ENCODE results near the gene ZSCAN1.
"Not testable (repeated sequence)": the region's sequence is repeated elsewhere in the genome, so short reads cannot be mapped to it uniquely, and the experiment has no call there.

The ZSCAN1 gene

DNA sequence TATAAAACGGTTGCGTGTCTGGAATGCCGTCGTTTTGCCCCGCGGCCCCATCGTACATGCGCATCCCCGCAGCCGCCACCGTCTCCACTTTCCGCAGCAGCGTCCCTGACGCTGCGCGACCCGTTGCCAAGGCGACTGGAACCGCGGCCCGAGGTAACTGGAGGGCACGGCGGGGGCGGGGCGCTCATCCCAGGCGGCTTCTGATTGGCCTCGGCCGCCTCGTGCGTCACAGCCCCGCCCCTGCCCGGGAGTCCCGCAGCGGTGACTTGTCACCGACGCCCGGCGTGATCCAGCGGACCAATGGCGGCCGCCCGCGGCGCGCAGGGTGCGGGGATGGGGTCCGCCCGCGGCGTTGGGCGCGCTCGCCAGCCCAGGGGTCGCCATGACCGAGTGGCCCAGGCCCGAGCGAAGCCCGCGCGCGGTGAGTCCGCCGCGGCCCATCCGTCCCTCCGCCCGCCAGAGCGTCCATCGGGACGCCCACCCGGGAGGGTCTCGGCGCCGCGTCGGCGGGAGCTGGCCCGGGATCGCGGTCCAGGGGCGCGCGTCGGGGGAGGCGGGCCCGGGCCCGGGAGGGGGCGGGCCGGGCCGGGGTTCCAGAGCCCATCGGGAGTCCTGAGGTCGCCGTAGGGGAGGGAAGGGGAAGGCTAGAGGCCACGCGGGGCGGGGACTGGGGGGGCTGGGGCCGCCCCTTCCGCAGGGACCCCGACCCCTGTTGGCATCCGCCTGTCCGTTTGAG is at the start of gene ZSCAN1:
TSS of gene ZSCAN1 (plus strand) at position 285 of the 736 bp plus-strand sequence. CDS start 3,812 bp downstream, outside the sequence.
- no peak within 1 kb of the TSS for H3K9ac ChIP-seq (ENCODE audit: low read length in 5 of 5)

DNA sequence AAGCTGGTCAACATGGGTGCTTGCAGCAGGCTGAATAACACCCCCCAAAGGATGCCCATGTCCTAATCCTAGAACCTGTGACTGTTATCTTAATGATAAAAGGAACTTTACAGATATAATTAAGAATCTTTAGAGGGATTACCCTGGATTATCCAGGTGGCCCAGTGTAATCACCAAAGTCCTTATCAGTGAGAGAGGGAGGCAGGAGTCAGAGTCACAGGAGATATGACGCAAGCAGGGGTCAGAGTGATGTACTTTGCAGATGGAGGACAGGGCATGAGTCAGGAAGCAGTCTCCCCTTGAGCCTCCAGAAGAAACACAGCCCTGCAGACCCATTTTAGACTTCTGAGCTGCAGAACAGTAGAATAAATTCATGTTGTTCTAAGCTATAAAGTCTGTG is 41.0 kb upstream of the ZSCAN1 start:
- Histone ChIP-seq H3K27ac (ENCODE audit: low read depth, low read length) (no peak overlapping the region), H3K9me3 (ENCODE audit: control insufficient read depth in 5 of 5, low read length in 5 of 5) (peaks cover 55 to 94% (median 79%) of the 10 kb centered on the region in 5 donors), H3K36me3 (ENCODE audit: control insufficient read depth in 5 of 5, insufficient read depth in 5 of 5, low read length in 5 of 5) (peaks cover 26 to 82% (median 58%) of the 10 kb centered on the region in 5 donors), H3K4me3 (ENCODE audit: low read depth in 1 of 5, low read length in 5 of 5) (peak overlapping the region in 4 of 5 donors; percentile 11 to 60 (median 50)), H3K4me1 (ENCODE audit: control insufficient read depth in 5 of 5, insufficient read depth in 5 of 5, low read length in 5 of 5) (no peaks in the 10 kb centered on the region), H3K27me3 (ENCODE audit: control insufficient read depth in 5 of 5, insufficient read depth in 4 of 5, low read length in 5 of 5) (no peaks in the 10 kb centered on the region), H3K9ac (ENCODE audit: low read length in 5 of 5) (no peak overlapping the region)

More for the DNA sequence above, at the start of gene ZSCAN1:
- Histone ChIP-seq H3K27ac (ENCODE audit: low read depth, low read length) (no peak within 1 kb of the TSS), H3K9me3 (ENCODE audit: control insufficient read depth in 5 of 5, low read length in 5 of 5) (peaks cover 12 to 55% (median 36%) of the 10 kb centered on the region in 5 donors), H3K4me3 (ENCODE audit: low read depth in 1 of 5, low read length in 5 of 5) (peak within 1 kb of the TSS; percentile 11 to 48 (median 40)), H3K4me1 (ENCODE audit: control insufficient read depth in 5 of 5, insufficient read depth in 5 of 5, low read length in 5 of 5) (peaks cover 0 to 3% (median 0%) of the 10 kb centered on the region in 5 donors), H3K36me3 (ENCODE audit: control insufficient read depth in 5 of 5, insufficient read depth in 5 of 5, low read length in 5 of 5) (no peaks in the 10 kb centered on the region), H3K27me3 (ENCODE audit: control insufficient read depth in 5 of 5, insufficient read depth in 4 of 5, low read length in 5 of 5) (peaks cover 0 to 19% (median 14%) of the 10 kb centered on the region in 5 donors)

DNA sequence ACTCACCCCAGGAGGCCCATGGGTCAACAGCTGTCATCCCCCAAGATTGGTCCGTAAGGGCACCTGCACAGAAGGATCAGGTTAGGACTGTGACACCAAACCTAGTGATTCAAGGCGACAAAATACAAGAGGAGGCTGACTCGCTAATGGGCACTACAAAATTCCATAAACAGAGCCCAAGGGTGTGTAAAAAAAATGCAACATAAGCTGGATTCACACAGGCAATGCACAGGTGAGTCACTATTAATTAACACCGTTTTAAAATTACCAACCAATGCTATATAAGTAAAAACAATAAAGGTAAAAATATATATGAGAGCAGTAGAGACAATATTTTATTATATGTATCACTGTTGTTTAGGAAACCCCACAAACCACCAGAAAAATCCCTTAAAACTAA is 33.1 kb upstream of the ZSCAN1 start:
- Histone ChIP-seq H3K4me1 (ENCODE audit: control insufficient read depth in 5 of 5, insufficient read depth in 5 of 5, low read length in 5 of 5) (peaks cover 4 to 35% (median 28%) of the 10 kb centered on the region in 5 donors), H3K36me3 (ENCODE audit: control insufficient read depth in 5 of 5, insufficient read depth in 5 of 5, low read length in 5 of 5) (peaks cover 27 to 64% (median 51%) of the 10 kb centered on the region in 5 donors), H3K27ac (ENCODE audit: low read depth, low read length) (no peak overlapping the region), H3K9ac (ENCODE audit: low read length in 5 of 5) (no peak overlapping the region), H3K9me3 (ENCODE audit: control insufficient read depth in 5 of 5, low read length in 5 of 5) (peaks cover 30 to 72% (median 50%) of the 10 kb centered on the region in 5 donors), H3K27me3 (ENCODE audit: control insufficient read depth in 5 of 5, insufficient read depth in 4 of 5, low read length in 5 of 5) (no peaks in the 10 kb centered on the region), H3K4me3 (ENCODE audit: low read depth in 1 of 5, low read length in 5 of 5) (peak overlapping the region; percentile 13 to 99 (median 96))

GRCh38 chr19:58001895-58002369 is 31.9 kb upstream of the ZSCAN1 start:
- no peaks in the 10 kb centered on the region for H3K27me3 ChIP-seq (ENCODE audit: control insufficient read depth in 5 of 5, insufficient read depth in 4 of 5, low read length in 5 of 5)
- H3K4me1 ChIP-seq (ENCODE audit: control insufficient read depth in 5 of 5, insufficient read depth in 5 of 5, low read length in 5 of 5): peaks cover 4 to 35% (median 28%) of the 10 kb centered on the region in 5 donors
- peaks cover 33 to 71% (median 56%) of the 10 kb centered on the region in 5 donors for H3K9me3 ChIP-seq (ENCODE audit: control insufficient read depth in 5 of 5, low read length in 5 of 5)
- peak overlapping the region; percentile 78 to 99 (median 96) for H3K4me3 ChIP-seq (ENCODE audit: low read depth in 1 of 5, low read length in 5 of 5)
- peak overlapping the region; percentile 39 to 98 (median 95) for H3K9ac ChIP-seq (ENCODE audit: low read length in 5 of 5)
- peaks cover 33 to 61% (median 49%) of the 10 kb centered on the region in 5 donors for H3K36me3 ChIP-seq (ENCODE audit: control insufficient read depth in 5 of 5, insufficient read depth in 5 of 5, low read length in 5 of 5)
- H3K27ac ChIP-seq (ENCODE audit: low read depth, low read length): peak overlapping the region; percentile 69

- H3K9me3 ChIP-seq (ENCODE audit: control insufficient read depth in 5 of 5, low read length in 5 of 5): peaks cover 37 to 71% (median 62%) of the 10 kb centered on the region in 5 donors
- peak within 1 kb of the TSS; percentile 73 to 98 (median 95) for H3K9ac ChIP-seq (ENCODE audit: low read length in 5 of 5)
- H3K4me1 ChIP-seq (ENCODE audit: control insufficient read depth in 5 of 5, insufficient read depth in 5 of 5, low read length in 5 of 5): peaks cover 4 to 35% (median 28%) of the 10 kb centered on the region in 5 donors
- H3K27ac ChIP-seq (ENCODE audit: low read depth, low read length): peak within 1 kb of the TSS; percentile 69
- H3K36me3 ChIP-seq (ENCODE audit: control insufficient read depth in 5 of 5, insufficient read depth in 5 of 5, low read length in 5 of 5): peaks cover 27 to 61% (median 48%) of the 10 kb centered on the region in 5 donors
- no peaks in the 10 kb centered on the region for H3K27me3 ChIP-seq (ENCODE audit: control insufficient read depth in 5 of 5, insufficient read depth in 4 of 5, low read length in 5 of 5)
- H3K4me3 ChIP-seq (ENCODE audit: low read depth in 1 of 5, low read length in 5 of 5): peak within 1 kb of the TSS; percentile 78 to 99 (median 96)
Observed at GRCh38 chr19:58002384-58003173, 31.2 kb upstream of the ZSCAN1 start, which contains the start of gene ZNF606. ZNF606 (minus strand) TSS chr19:58002820; CDS start chr19:58001319, 1,501 bp downstream.

DNA sequence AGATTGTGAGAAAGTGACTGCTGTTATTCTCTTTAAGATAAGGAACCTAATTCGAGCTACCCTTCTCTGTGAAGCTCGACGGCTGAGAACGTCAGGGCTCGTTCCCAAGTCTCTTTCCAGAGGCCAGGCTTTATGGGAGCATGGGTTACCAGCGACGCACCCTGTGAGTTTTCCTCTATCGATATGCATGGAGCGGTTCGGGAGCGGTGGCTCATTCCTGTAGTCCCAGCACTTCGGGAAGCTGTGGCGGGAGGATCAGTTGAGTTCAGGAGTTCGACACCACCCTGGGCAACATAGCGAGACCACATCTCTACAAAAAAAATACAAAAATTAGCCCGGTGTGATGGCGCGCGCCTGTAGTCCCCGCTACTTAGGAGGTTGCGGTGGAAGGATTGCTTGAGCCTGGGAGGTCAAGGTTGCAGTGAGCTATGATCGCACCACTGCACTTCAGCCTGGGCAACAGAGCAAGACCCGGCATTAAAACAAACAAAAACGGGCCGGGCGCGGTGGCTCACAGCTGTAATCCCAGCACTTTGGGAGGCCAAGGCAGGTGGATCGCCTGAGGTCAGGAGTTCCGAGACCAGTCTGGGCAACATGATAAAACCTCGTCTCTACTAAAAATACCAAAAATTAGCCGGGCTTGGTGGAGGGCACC is 30.5 kb upstream of the ZSCAN1 start:
- peaks cover 37 to 69% (median 63%) of the 10 kb centered on the region in 5 donors for H3K9me3 ChIP-seq (ENCODE audit: control insufficient read depth in 5 of 5, low read length in 5 of 5)
- H3K27ac ChIP-seq (ENCODE audit: low read depth, low read length): peak overlapping the region; percentile 69
- peaks cover 20 to 55% (median 46%) of the 10 kb centered on the region in 5 donors for H3K36me3 ChIP-seq (ENCODE audit: control insufficient read depth in 5 of 5, insufficient read depth in 5 of 5, low read length in 5 of 5)
- peak overlapping the region in 4 of 5 donors; percentile 77 to 98 (median 96) for H3K9ac ChIP-seq (ENCODE audit: low read length in 5 of 5)
- H3K4me3 ChIP-seq (ENCODE audit: low read depth in 1 of 5, low read length in 5 of 5): peak overlapping the region; percentile 78 to 99 (median 95)
- H3K27me3 ChIP-seq (ENCODE audit: control insufficient read depth in 5 of 5, insufficient read depth in 4 of 5, low read length in 5 of 5): no peaks in the 10 kb centered on the region
- peaks cover 4 to 35% (median 28%) of the 10 kb centered on the region in 5 donors for H3K4me1 ChIP-seq (ENCODE audit: control insufficient read depth in 5 of 5, insufficient read depth in 5 of 5, low read length in 5 of 5)

DNA sequence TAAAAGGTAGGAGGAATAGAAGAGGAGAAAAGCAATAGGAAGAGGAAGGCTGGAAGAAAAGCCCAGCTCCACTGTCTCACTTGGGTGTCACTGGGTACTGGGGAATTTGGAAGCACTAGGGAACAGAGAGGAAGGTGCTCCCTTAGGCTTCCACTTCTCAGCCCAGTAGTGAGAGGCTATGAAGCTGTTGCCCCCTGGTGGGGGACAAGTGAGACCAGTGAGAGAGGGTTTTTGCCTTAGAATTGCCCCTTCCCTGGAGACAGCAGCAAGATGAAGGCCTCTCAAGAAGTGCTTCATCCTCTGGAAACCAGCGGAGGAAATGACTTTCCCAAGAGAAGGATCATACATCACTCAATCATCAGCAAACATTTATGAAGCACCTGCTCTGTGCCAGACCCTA is 26.5 kb upstream of the ZSCAN1 start:
- Histone ChIP-seq H3K9me3 (ENCODE audit: control insufficient read depth in 5 of 5, low read length in 5 of 5) (peaks cover 44 to 82% (median 64%) of the 10 kb centered on the region in 5 donors), H3K4me3 (ENCODE audit: low read depth in 1 of 5, low read length in 5 of 5) (peak overlapping the region in 1 of 5 donors; percentile 18), H3K27ac (ENCODE audit: low read depth, low read length) (no peak overlapping the region), H3K4me1 (ENCODE audit: control insufficient read depth in 5 of 5, insufficient read depth in 5 of 5, low read length in 5 of 5) (peaks cover 0 to 31% (median 21%) of the 10 kb centered on the region in 5 donors), H3K36me3 (ENCODE audit: control insufficient read depth in 5 of 5, insufficient read depth in 5 of 5, low read length in 5 of 5) (peaks cover 15 to 31% (median 23%) of the 10 kb centered on the region in 5 donors), H3K9ac (ENCODE audit: low read length in 5 of 5) (no peak overlapping the region), H3K27me3 (ENCODE audit: control insufficient read depth in 5 of 5, insufficient read depth in 4 of 5, low read length in 5 of 5) (no peaks in the 10 kb centered on the region)

DNA sequence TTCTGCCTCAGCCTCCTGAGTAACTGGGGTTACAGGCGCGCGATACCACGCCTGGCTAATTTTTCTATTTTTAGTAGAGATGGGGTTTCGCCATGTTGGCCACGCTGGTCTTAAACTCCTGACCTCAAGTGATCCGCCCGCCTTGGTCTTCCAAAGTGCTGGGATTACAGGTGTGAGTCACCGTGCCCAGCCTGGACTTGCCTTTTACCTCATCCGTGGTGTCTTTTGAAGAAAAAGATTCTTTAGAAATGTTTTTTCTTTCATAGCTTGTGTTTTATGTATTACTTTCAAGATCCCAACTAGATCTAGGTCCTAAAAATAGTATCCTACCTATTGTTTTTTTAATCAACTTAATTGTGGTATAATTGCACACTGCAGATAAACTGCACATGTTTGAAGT is 24.9 kb upstream of the ZSCAN1 start:
- H3K4me1 ChIP-seq (ENCODE audit: control insufficient read depth in 5 of 5, insufficient read depth in 5 of 5, low read length in 5 of 5): peaks cover 0 to 19% (median 8%) of the 10 kb centered on the region in 5 donors
- H3K27ac ChIP-seq (ENCODE audit: low read depth, low read length); H3K27me3 ChIP-seq (ENCODE audit: control insufficient read depth in 5 of 5, insufficient read depth in 4 of 5, low read length in 5 of 5); H3K9ac ChIP-seq (ENCODE audit: low read length in 5 of 5): not testable (repeated sequence)
- peaks cover 44 to 84% (median 70%) of the 10 kb centered on the region in 5 donors for H3K9me3 ChIP-seq (ENCODE audit: control insufficient read depth in 5 of 5, low read length in 5 of 5)
- peak overlapping the region in 2 of 5 donors; percentile 22 to 36 for H3K4me3 ChIP-seq (ENCODE audit: low read depth in 1 of 5, low read length in 5 of 5)
- peaks cover 15 to 31% (median 25%) of the 10 kb centered on the region in 5 donors for H3K36me3 ChIP-seq (ENCODE audit: control insufficient read depth in 5 of 5, insufficient read depth in 5 of 5, low read length in 5 of 5)

DNA sequence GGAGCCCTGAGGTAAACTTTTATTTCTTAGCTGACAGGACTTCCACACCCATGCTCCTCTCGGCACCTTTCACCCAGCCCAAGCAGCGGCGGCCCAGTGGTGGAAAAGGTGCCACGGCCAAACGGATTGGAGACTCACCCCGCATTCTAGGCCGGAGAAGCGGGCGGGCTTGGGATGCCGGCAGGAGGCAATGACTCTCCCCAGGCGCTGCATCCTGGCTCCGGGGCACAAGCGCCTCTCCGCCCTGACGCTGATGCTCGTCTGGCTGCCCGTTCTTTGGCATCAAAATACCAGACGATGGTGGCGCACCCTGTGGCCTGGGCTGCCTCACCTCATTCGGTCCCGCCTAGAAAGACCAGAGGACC is 24.5 kb upstream of the ZSCAN1 start:
- H3K9ac ChIP-seq (ENCODE audit: low read length in 5 of 5): no peak overlapping the region
- H3K27ac ChIP-seq (ENCODE audit: low read depth, low read length): no peak overlapping the region
- H3K27me3 ChIP-seq (ENCODE audit: control insufficient read depth in 5 of 5, insufficient read depth in 4 of 5, low read length in 5 of 5): no peaks in the 10 kb centered on the region
- H3K36me3 ChIP-seq (ENCODE audit: control insufficient read depth in 5 of 5, insufficient read depth in 5 of 5, low read length in 5 of 5): peaks cover 15 to 28% (median 24%) of the 10 kb centered on the region in 5 donors
- peaks cover 41 to 82% (median 66%) of the 10 kb centered on the region in 5 donors for H3K9me3 ChIP-seq (ENCODE audit: control insufficient read depth in 5 of 5, low read length in 5 of 5)
- H3K4me3 ChIP-seq (ENCODE audit: low read depth in 1 of 5, low read length in 5 of 5): peak overlapping the region in 3 of 5 donors; percentile 60 to 72 (median 61)
- H3K4me1 ChIP-seq (ENCODE audit: control insufficient read depth in 5 of 5, insufficient read depth in 5 of 5, low read length in 5 of 5): peaks cover 0 to 14% (median 6%) of the 10 kb centered on the region in 5 donors
